Lung microvascular endothelial cell (primary cell): ENCODE measurements around the gene LCE4A. TPM values are rescaled to one million over a fixed set of nuclear protein-coding genes. Genes with fewer than 3 reads are reported as not detected.
"Not testable (repeated sequence)": the region's sequence is repeated elsewhere in the genome, so short reads cannot be mapped to it uniquely, and the experiment has no call there.

Experiments used
- DNase-seq, 2 donors: peaks; one replicate each; pipeline versions ENCODE4 v3.0.0 to v3.0.0-alpha.2; 2010; ENCODE audit warnings: low read depth in 2 of 2
- total RNA-seq: library from RNA; depleted of rRNA; stranded (reverse); fragments of >200 nt; gene quantifications from 2 replicates; pipeline ENCODE4 v1.2.1, GENCODE V29; 2014

LCE4A gene, protein sequence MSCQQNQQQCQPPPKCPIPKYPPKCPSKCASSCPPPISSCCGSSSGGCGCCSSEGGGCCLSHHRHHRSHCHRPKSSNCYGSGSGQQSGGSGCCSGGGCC
- not detected in 2 replicates for total RNA-seq

DNA sequence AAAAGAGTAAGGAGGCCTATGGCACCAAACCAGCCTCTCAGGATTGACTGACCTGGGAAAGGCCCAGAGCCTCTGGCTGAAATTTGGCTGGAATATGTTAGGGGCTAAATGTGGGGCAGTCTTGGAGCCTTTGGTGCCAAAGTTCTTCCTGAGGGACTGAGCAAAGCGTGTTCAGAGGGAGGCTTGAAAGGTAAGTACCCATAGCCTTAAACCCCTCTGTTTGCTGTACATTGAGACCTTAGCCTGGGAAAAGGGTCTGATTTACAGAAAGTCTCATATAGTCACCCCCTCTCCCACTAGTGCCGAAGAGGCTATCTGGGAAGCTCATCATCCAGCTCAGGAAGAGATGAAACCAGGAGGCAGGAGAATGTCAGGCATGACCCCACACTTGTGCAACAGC is at the start of gene LCE4A:
TSS of gene LCE4A (plus strand) at position 301 of the 400 bp plus-strand sequence. CDS start 916 bp downstream, outside the sequence.
- DNase-seq: no peak

DNA sequence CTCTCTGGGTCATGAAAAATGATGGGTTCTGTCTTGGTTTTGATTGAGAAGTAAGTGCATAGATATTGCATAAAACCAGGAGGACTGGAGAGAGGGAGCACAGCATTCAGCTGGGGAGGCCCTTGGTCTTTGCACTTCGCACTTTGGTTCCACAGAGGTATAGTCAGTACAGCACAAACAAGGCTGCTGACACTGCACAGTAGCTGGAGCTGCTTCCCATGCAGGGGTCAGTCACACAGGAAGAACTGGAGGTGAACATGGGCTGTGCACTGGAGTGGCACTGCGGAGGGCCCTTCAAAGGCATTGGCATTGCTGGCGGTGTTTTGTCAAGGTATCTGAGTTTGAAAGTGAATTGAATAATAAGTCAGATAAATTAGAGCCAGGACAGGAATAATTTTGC is 49.3 kb upstream of the LCE4A start:
- no peak for DNase-seq

GRCh38 chr1:152663098-152663497 is 44.9 kb upstream of the LCE4A start, which contains the start of gene LCE2D:
LCE2D (plus strand) TSS chr1:152663380; CDS start chr1:152664106, 726 bp downstream.
- no peak for DNase-seq

- not testable (repeated sequence) for DNase-seq
These were observed 41.8 kb upstream of the LCE4A start for GRCh38 chr1:152666171-152666570.

DNA sequence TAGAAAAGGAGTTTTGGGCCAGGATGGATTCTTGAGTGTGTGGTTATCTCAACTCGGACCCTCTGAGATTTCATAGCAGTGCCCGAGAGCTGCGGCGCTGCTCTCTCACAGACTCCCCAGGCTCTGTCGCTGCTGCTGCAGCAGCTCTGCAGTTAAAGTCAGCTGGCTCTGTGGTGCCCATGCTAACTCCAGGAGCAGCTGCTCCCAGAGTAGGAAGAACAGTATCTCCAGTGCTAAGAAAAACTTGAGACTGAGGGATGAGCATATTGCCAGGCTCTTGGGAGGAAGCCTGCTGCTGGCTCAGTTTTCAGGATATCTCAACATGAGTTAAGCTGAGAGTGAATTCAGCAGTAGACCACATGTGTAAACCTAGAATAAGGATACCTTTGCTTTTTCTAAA is 40.3 kb upstream of the LCE4A start:
- no peak for DNase-seq

DNA sequence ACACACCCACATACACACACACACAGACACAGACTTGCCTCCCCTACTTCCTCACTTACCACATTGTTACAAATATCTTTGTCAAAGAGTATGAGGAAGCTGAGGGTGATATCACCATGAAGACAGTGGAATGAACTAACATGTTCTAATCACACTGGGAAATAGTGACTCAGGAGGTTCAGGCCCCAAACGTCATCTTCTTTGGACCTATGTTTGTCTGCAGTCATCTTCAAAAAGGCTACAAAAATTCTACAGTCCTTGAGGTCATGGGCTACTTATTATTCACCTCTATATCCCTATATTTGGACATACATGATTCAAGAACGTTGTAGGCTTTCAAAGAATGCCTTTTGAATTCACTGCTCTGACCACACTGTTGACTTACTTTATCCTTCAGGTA is 34.9 kb upstream of the LCE4A start:
- DNase-seq: no peak

DNA sequence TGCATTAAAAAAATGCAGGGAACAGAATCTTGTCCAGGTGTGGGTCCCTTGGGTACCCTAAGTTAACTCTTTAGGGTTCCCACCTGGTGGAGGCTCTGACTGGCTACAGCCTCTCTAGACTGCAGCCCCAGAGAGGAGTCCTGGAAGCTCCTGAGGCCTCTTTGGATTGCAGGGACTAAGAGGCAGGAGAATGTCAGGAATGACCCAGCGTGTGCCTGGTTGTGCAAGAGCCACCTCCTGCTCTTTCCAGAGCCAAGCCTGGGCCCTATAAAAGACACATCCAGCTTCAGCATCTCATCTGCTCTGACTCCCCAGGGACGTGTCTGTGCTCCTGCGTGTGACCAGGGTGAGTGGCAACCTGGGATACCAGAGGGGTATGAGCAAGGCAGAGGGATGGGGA is 33.0 kb upstream of the LCE4A start, which contains the start of gene LCE2C:
TSS of gene LCE2C (plus strand) at position 297 of the 400 bp plus-strand sequence. CDS start 737 bp downstream, outside the sequence.
- not testable (repeated sequence) for DNase-seq

DNA sequence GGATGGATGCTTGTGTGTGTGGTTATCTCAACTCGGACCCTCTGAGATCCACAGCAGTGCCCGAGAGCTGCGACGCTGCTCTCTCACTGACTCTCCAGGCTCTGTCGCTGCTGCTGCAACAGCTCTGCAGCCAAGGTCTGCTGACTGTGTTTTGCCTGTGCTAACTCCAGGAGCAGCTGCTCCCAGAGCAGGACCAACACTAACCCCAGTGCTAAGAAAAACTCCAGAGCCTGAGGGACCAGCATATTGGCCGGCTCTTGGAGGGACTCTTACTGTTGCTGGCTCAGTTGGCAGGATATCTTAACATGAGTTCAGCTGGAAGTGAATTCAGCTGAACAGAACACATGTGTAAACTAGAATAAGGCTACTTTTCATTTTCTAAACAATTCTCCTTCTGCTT is 28.5 kb upstream of the LCE4A start:
- DNase-seq: no peak

- DNase-seq: no peak
These were observed 26.3 kb upstream of the LCE4A start for GRCh38 chr1:152681616-152682015.

- no peak for DNase-seq
These were observed 24.1 kb upstream of the LCE4A start for GRCh38 chr1:152683846-152684245.

- DNase-seq: not testable (repeated sequence)
These were observed 22.1 kb upstream of the LCE4A start, which contains the start of gene LCE2B for GRCh38 chr1:152685823-152686222. LCE2B (plus strand) TSS chr1:152686123; CDS start chr1:152686844, 721 bp downstream.

GRCh38 chr1:152697701-152698600 is 10.0 kb upstream of the LCE4A start, which contains the start of gene LCE2A:
LCE2A (plus strand) TSS chr1:152698345; CDS start chr1:152698902, 557 bp downstream.
- peak in 1 of 2 donors; percentile 60 for DNase-seq

DNA sequence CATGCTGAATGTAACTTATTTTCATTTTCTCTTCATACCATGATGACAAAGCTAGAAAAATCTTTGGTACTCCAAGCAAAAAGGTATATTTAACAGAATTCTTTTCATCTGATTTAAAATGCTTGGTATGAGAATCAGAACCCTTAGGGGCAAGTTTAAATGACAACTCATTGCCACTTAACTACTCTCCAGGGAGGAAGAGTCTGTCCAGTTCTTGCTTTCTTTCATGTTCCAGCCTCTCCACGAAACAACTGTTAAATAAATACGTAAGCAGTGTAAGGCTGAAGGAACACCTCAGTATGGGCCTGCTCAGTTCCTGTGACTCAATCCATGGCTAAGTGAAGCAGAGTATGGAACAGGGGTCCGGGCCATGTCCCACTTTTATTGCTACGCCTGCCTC is 8.2 kb upstream of the LCE4A start:
- no peak for DNase-seq

GRCh38 chr1:152718238-152718637 is 10.3 kb downstream of the LCE4A start:
- DNase-seq: no peak

GRCh38 chr1:152725261-152725660 is 17.3 kb downstream of the LCE4A start:
- DNase-seq: no peak

DNA sequence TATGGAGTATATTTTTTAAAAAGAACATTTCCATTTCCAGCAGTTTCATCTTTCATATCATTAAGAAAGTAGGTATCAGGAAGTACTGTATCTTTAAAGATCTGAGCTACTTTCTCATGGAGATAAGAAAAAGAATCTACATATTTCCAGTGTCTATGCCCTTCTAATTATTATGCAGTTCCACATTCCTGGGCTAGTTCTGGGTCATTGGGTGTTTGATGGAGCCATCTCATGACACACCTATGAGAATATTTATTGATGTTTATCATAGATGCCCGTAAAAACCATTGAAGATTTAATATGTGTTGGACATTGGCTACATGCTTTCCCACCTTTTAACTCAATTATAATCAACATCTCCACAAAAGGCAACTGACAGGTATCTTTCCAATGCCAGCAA is 21.0 kb downstream of the LCE4A start:
- DNase-seq: no peak

DNA sequence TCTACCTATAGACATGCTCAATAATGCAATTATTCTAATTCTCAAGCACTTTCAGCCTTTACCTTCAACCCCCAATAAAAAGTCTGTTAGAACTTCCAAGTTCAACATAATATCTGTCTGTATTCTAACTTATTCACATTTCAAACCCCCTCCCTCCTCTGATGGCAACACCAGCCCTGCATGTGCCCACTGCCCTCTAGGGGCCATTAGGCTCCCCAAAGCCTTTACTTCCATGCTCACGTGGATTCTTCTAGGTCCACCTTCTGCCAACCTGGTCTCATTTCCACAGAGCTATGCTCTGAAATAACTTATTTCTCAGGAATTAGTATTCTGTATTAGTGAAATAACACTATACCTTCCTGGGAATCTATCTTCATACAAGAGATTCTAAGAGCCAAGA is 27.7 kb downstream of the LCE4A start:
- DNase-seq: no peak

DNA sequence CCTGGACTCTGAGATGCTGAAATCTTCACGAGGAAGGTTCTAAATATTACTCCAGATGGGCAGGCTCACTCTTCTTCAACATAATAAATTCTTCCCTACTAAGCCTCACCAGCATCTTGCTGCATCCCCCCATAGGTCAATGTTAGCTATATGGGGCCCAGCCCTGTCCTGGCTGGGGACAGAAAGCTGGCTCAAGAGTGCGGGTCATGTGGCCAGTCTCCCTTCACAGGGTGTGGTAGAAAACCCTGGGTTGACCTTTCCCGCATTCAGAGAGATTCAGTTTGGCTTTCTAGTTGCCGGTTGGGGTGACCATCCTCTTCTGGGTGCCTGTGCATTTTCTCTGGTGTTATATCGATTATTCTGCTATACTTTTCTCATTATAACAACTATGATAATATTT is 30.0 kb downstream of the LCE4A start:
- DNase-seq: no peak

DNA sequence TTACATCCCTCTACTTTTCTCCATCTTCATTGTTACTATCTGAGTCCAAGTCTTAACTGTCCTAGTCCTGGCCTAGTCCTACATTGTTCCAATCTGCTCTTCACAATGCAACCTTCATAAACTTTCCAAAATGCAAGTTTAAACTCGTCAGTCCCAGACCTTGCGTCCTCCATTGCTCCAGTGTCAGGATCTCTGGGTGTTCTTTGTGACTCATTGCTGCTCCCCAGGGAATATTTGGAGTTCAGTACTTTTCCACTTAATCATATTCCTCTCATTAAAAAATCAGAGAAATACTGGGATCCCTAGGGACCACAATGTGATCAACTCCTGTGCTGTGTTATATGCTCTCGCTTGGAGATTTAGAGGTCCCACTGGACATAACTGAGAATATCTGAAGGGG is 31.9 kb downstream of the LCE4A start:
- no peak for DNase-seq

GRCh38 chr1:152741656-152742055 is 33.7 kb downstream of the LCE4A start:
- no peak for DNase-seq

GRCh38 chr1:152743371-152744145 is 35.6 kb downstream of the LCE4A start:
- no peak for DNase-seq

- peak; percentile 24 to 54 for DNase-seq
These were observed 37.3 kb downstream of the LCE4A start for GRCh38 chr1:152745289-152745704.
